Measurements from ENCODE around the gene PYY.

- TF ChIP-seq TAF1 (IDR thresholded peaks at IDR 0.05; ENCODE audit: borderline replicate concordance, low read depth, low read length) (no peak), E2F8 (IDR thresholded peaks at IDR 0.05; ENCODE audit: low read depth, partially characterized antibody) (no peak), CBFB (IDR thresholded peaks at IDR 0.05; ENCODE audit: low read depth) (no peak), MYC (IDR thresholded peaks at IDR 0.05; ENCODE audit: insufficient read depth, insufficient read length, insufficient replicate concordance, low read length, severe bottlenecking) (no peak), EZH2 (IDR thresholded peaks at IDR 0.05; ENCODE audit: borderline replicate concordance, control insufficient read depth, low read depth, low read length) (no peak), POLR2A (IDR thresholded peaks at IDR 0.05; ENCODE audit: low read depth, low read length) (no peak), ESRRA (IDR thresholded peaks at IDR 0.05; ENCODE audit: low read length) (no peak)
These were observed 48.2 kb downstream of the PYY start for GRCh38 chr17:43905400-43905984.

Data from GM12878 (cell line).